DOHH2 (cell line): Measurements from ENCODE around the gene CTNNA2.

Experiments used
- CTCF ChIP-seq: fragments of 200-600 bp; sonication (generic); IDR thresholded peaks from one replicate; pipeline ENCODE4 v1.5.1; 2014; ENCODE audit warnings: antibody characterized with exemption, mild to moderate bottlenecking, low read depth, low read length; ENCODE audit not compliant: poor library complexity, severe bottlenecking
- EZH2phosphoT487 ChIP-seq: fragments of 200-600 bp; sonication (generic); IDR thresholded peaks from 2 replicates; pipeline ENCODE4 v1.6.1; 2017; ENCODE audit warnings: borderline replicate concordance, mild to moderate bottlenecking, antibody characterized with exemption, low read length, moderate library complexity, mixed read lengths

GRCh38 chr2:80007777-80008503 lies 495.1 kb downstream of the CTNNA2 start:
- TF ChIP-seq CTCF (no peak), EZH2phosphoT487 (no peak)
